ENCODE measurements around the gene TMEM63A. TPM values are rescaled to one million over a fixed set of nuclear protein-coding genes. Genes with fewer than 3 reads are reported as not detected.

Gene TMEM63A
- polyA plus RNA-seq, 1 of the 3 experiments (the other 2 are of a cell fraction) = 13.5 TPM

DNA sequence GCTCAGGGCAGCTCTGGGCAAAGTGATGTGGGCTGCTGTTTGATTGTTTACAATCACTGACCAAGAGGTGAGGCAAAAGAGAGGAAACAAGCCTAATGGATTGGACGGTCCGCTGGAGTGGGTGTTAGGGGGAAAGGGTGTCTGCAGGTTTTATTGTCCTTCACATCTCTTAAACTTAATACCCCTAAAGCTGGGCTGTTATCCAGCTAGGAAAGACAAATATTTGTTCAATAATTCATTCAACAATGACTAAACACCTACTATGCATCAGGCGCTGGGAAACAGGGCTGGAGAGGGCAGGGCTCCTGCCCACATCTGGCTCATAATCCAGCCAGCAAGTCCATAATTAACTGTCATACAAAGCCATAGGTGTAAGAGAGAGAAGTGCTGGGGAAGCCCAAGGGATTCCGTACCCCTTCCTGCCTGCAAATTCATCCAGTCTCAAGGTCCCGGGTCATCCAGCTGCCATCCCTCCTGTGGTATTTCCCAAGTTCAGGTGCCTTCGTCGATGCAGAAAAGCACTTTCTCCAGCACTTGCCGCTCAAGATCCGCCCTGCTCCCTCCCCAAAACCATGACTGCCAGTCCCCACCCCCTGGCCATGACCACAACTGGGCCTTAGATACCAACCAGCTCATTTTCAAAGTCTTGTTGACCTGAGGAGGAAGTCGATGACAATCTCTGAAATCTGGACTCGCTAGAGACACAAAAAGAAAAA lies 10.7 kb downstream of the TMEM63A start:
- no peaks in the 10 kb centered on the region for H3K79me2 ChIP-seq (ENCODE audit: insufficient read depth)
- ChIA-PET POLR2A (no interaction called here), CTCF (interaction anchor here (1.0 to 1.7 kb wide), 5 partner anchors 11 to 397 kb away, joined by 3 to 5 read pairs (median 4); partner anchors contain the start of gene TMEM63A)
- no peak overlapping the region for H3K27ac ChIP-seq (ENCODE audit: low read depth in 2 of 2, low read length in 1 of 2)
- H4K20me1 ChIP-seq (ENCODE audit: insufficient read depth) = no peaks in the 10 kb centered on the region
- DNase-seq = no peak
- 86% methylated on average over 11 of the region's 11 CpGs for WGBS (ENCODE audit: low lambda C conversion rate)
- no peak overlapping the region for H3K9ac ChIP-seq
- H3K4me3 ChIP-seq (ENCODE audit: low read depth in 2 of 2, low read length in 1 of 2) = no peak overlapping the region
- 0 out of 4 replicates have a peak, but pooled peaks cover 0 to 1% of the 10 kb centered on the region in 2 experiments for H3K4me1 ChIP-seq (ENCODE audit: control insufficient read depth in 1 of 2, insufficient read depth in 2 of 2, low read depth in 1 of 2, low read length in 1 of 2)
- H3K27me3 ChIP-seq (ENCODE audit: insufficient read depth) = no peaks in the 10 kb centered on the region
- H3K9me3 ChIP-seq = no peaks in the 10 kb centered on the region
- H2AFZ ChIP-seq (ENCODE audit: low read depth) = no peak overlapping the region
- H3F3A ChIP-seq (replicated peaks; ENCODE audit: insufficient read depth) = peaks cover 4% of the 10 kb centered on the region
- H3K36me3 ChIP-seq (replicated peaks in 1 of 2; ENCODE audit: control insufficient read depth in 1 of 2, insufficient read depth in 2 of 2, low read length in 1 of 2) = peaks cover 27 to 31% of the 10 kb centered on the region in 2 experiments
- no peaks in the 10 kb centered on the region for H3K9me2 ChIP-seq
- no peak for TF ChIP-seq TEAD4 (IDR thresholded peaks at IDR 0.05; ENCODE audit: borderline replicate concordance, insufficient read depth)
- no peak for TF ChIP-seq SMC3 (IDR thresholded peaks at IDR 0.05; ENCODE audit: low read depth, low read length)
- TF ChIP-seq SIN3A (IDR thresholded peaks at IDR 0.05; ENCODE audit: borderline replicate concordance, low read depth, low read length) = no peak
- no peak for TF ChIP-seq CTCF (IDR thresholded peaks at IDR 0.05)
- no peak for TF ChIP-seq JUND (IDR thresholded peaks at IDR 0.05)
- no peak for TF ChIP-seq FOXJ3 (CRISPR knock-in tag; IDR thresholded peaks at IDR 0.05)
- TF ChIP-seq FOSL2 (IDR thresholded peaks at IDR 0.05; ENCODE audit: borderline replicate concordance, low read depth) = no peak
- TF ChIP-seq TCF12 (IDR thresholded peaks at IDR 0.05) = no peak
- TF ChIP-seq RFX5 (IDR thresholded peaks at IDR 0.05; ENCODE audit: low read length) = no peak
- TF ChIP-seq NFIC (IDR thresholded peaks at IDR 0.05; ENCODE audit: borderline replicate concordance) = no peak
- TF ChIP-seq NRF1 (IDR thresholded peaks at IDR 0.05; ENCODE audit: low read depth, low read length) = no peak
- no peak for TF ChIP-seq FOXM1 (IDR thresholded peaks at IDR 0.05; ENCODE audit: low read depth)
- H3K4me2 ChIP-seq = no peak overlapping the region

DNA sequence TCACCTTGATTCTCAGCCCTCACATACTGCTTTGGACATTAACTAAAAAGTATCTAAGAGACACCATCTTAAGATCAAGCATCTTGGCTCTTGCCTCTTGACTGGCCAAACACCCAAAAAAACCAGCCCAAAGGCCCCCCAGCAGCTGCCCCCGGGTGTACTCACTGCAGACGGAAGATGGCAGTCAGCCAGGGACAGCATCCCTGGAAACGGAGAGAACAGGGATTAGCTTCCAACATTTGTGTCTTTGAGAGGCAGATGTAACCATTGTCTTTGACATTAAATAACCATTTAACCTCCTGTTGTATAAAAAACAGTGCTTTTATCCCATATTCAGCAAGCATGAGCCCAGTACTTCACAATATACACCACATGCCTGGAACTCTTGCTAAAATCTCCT lies 11.3 kb downstream of the TMEM63A start:
- TF ChIP-seq TCF12 (IDR thresholded peaks at IDR 0.05) = no peak
- TF ChIP-seq NRF1 (IDR thresholded peaks at IDR 0.05; ENCODE audit: low read depth, low read length) = no peak
- TF ChIP-seq MEF2A (IDR thresholded peaks at IDR 0.05; ENCODE audit: borderline replicate concordance, low read depth) = no peak
- POLR2A ChIA-PET = no interaction called here

More for the DNA sequence above, 11.3 kb downstream of the TMEM63A start:
- no peaks in the 10 kb centered on the region for H3K9me2 ChIP-seq
- no peak overlapping the region for H3K27ac ChIP-seq (ENCODE audit: low read depth in 2 of 2, low read length in 1 of 2)
- no peaks in the 10 kb centered on the region for H3K27me3 ChIP-seq (ENCODE audit: insufficient read depth)
- no peak overlapping the region for H2AFZ ChIP-seq (ENCODE audit: low read depth)
- H3K4me2 ChIP-seq = no peak overlapping the region
- H3K9me3 ChIP-seq = no peaks in the 10 kb centered on the region
- H3K9ac ChIP-seq = no peak overlapping the region
- WGBS (ENCODE audit: low lambda C conversion rate) = 53% methylated on average over 3 of the region's 3 CpGs
- no peaks in the 10 kb centered on the region for H4K20me1 ChIP-seq (ENCODE audit: insufficient read depth)
- CTCF ChIA-PET = interaction anchor here (1.0 to 1.7 kb wide), 5 partner anchors 13 to 396 kb away, joined by 3 to 5 read pairs (median 4); no protein-coding TSS in a partner anchor
- peaks cover 0 to 6% of the 10 kb centered on the region in 2 experiments; a peak in 1 of 4 replicates for H3K4me1 ChIP-seq (ENCODE audit: control insufficient read depth in 1 of 2, insufficient read depth in 2 of 2, low read depth in 1 of 2, low read length in 1 of 2)
- no peaks in the 10 kb centered on the region for H3K79me2 ChIP-seq (ENCODE audit: insufficient read depth)
- no peak overlapping the region for H3K4me3 ChIP-seq (ENCODE audit: low read depth in 2 of 2, low read length in 1 of 2)
- H3F3A ChIP-seq (replicated peaks; ENCODE audit: insufficient read depth) = peaks cover 9% of the 10 kb centered on the region
- H3K36me3 ChIP-seq (replicated peaks in 1 of 2; ENCODE audit: control insufficient read depth in 1 of 2, insufficient read depth in 2 of 2, low read length in 1 of 2) = peaks cover 29 to 31% of the 10 kb centered on the region in 2 experiments
- DNase-seq = no peak

Measured in SK-N-SH (cell line).